ENCODE measurements around the gene TOMM7. TPM values are rescaled to one million over a fixed set of nuclear protein-coding genes. Genes with fewer than 3 reads are reported as not detected.
"Not testable (repeated sequence)": the region's sequence is repeated elsewhere in the genome, so short reads cannot be mapped to it uniquely, and the experiment has no call there.

Gene TOMM7
- total and polyA plus RNA-seq, 10 donors: 85.4 to 524 (median 300) TPM

GRCh38 chr7:22791204-22792158 lies 31.2 kb downstream of the TOMM7 start:
- 70 to 80% (median 74%) methylated on average over 4 of the region's 4 CpGs for WGBS, 5 donors
- intact Hi-C loops (cut with DNase I; ENCODE audit: low total_unique reads): no loop called here

GRCh38 chr7:22790640-22791039 lies 32.0 kb downstream of the TOMM7 start:
- 91 to 95% (median 92%) methylated on average over 13 of the region's 13 CpGs for WGBS, 5 donors
- H3K27me3 ChIP-seq (replicated peaks in 1 of 7); H3K4me3 ChIP-seq; H3K27ac ChIP-seq; H3K9me3 ChIP-seq; H3K36me3 ChIP-seq; H3K4me1 ChIP-seq; intact Hi-C loops (cut with DNase I; ENCODE audit: low total_unique reads); DNase-seq: not testable (repeated sequence)

More at GRCh38 chr7:22791204-22792158, 31.2 kb downstream of the TOMM7 start:
- no peak for TF ChIP-seq CTCF (IDR thresholded peaks at IDR 0.05 in 8 of 11, conservative IDR thresholded peaks at IDR 0.05 in 3 of 11)
- TF ChIP-seq POLR2AphosphoS5 (IDR thresholded peaks at IDR 0.05): no peak
- no peak for TF ChIP-seq POLR2A (IDR thresholded peaks at IDR 0.05)
- Histone ChIP-seq H3K4me1 (no peaks in the 10 kb centered on the region), H3K27ac (no peak overlapping the region), H3K36me3 (no peaks in the 10 kb centered on the region), H3K9me3 (peaks cover 0 to 4% (median 0%) of the 10 kb centered on the region in 8 donors), H3K27me3 (replicated peaks in 1 of 7) (no peaks in the 10 kb centered on the region), H3K4me3 (no peak overlapping the region)
- DNase-seq: no peak

GRCh38 chr7:22787951-22788350 lies 34.7 kb downstream of the TOMM7 start:
- no peak overlapping the region for H3K4me3 ChIP-seq
- intact Hi-C loops (cut with DNase I; ENCODE audit: low total_unique reads): no loop called here
- H3K27me3 ChIP-seq (replicated peaks in 1 of 7): no peaks in the 10 kb centered on the region
- DNase-seq: no peak
- no peak overlapping the region for H3K27ac ChIP-seq
- H3K9me3 ChIP-seq: no peaks in the 10 kb centered on the region
- no peaks in the 10 kb centered on the region for H3K4me1 ChIP-seq
- TF ChIP-seq POLR2AphosphoS5 (IDR thresholded peaks at IDR 0.05) (no peak), POLR2A (IDR thresholded peaks at IDR 0.05) (no peak), CTCF (IDR thresholded peaks at IDR 0.05 in 8 of 11, conservative IDR thresholded peaks at IDR 0.05 in 3 of 11) (no peak)
- no peaks in the 10 kb centered on the region for H3K36me3 ChIP-seq

GRCh38 chr7:22786290-22786932 lies 36.2 kb downstream of the TOMM7 start:
- no peak overlapping the region for H3K27ac ChIP-seq
- intact Hi-C loops (cut with DNase I; ENCODE audit: low total_unique reads): no loop called here
- H3K9me3 ChIP-seq: no peaks in the 10 kb centered on the region
- no peaks in the 10 kb centered on the region for H3K36me3 ChIP-seq
- H3K27me3 ChIP-seq (replicated peaks in 1 of 7): no peaks in the 10 kb centered on the region
- no peak for DNase-seq
- TF ChIP-seq POLR2AphosphoS5 (IDR thresholded peaks at IDR 0.05) (no peak), POLR2A (IDR thresholded peaks at IDR 0.05) (no peak), CTCF (IDR thresholded peaks at IDR 0.05 in 8 of 11, conservative IDR thresholded peaks at IDR 0.05 in 3 of 11) (no peak)
- WGBS, 5 donors: 66 to 86% (median 74%) methylated on average over 3 of the region's 3 CpGs
- H3K4me3 ChIP-seq: no peak overlapping the region
- peaks cover 0 to 3% (median 0%) of the 10 kb centered on the region in 6 donors for H3K4me1 ChIP-seq

Measured in spleen (tissue), 11 donors.